ENCODE measurements around the gene ZFYVE9. TPM values are rescaled to one million over a fixed set of nuclear protein-coding genes. Genes with fewer than 3 reads are reported as not detected.
"Not testable (repeated sequence)": the region's sequence is repeated elsewhere in the genome, so short reads cannot be mapped to it uniquely, and the experiment has no call there.

Gene ZFYVE9, protein sequence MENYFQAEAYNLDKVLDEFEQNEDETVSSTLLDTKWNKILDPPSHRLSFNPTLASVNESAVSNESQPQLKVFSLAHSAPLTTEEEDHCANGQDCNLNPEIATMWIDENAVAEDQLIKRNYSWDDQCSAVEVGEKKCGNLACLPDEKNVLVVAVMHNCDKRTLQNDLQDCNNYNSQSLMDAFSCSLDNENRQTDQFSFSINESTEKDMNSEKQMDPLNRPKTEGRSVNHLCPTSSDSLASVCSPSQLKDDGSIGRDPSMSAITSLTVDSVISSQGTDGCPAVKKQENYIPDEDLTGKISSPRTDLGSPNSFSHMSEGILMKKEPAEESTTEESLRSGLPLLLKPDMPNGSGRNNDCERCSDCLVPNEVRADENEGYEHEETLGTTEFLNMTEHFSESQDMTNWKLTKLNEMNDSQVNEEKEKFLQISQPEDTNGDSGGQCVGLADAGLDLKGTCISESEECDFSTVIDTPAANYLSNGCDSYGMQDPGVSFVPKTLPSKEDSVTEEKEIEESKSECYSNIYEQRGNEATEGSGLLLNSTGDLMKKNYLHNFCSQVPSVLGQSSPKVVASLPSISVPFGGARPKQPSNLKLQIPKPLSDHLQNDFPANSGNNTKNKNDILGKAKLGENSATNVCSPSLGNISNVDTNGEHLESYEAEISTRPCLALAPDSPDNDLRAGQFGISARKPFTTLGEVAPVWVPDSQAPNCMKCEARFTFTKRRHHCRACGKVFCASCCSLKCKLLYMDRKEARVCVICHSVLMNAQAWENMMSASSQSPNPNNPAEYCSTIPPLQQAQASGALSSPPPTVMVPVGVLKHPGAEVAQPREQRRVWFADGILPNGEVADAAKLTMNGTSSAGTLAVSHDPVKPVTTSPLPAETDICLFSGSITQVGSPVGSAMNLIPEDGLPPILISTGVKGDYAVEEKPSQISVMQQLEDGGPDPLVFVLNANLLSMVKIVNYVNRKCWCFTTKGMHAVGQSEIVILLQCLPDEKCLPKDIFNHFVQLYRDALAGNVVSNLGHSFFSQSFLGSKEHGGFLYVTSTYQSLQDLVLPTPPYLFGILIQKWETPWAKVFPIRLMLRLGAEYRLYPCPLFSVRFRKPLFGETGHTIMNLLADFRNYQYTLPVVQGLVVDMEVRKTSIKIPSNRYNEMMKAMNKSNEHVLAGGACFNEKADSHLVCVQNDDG (N-terminal part only)
- 10 to 100 TPM; 29.5 to 60.4 (median 33.2) TPM for total RNA-seq

DNA sequence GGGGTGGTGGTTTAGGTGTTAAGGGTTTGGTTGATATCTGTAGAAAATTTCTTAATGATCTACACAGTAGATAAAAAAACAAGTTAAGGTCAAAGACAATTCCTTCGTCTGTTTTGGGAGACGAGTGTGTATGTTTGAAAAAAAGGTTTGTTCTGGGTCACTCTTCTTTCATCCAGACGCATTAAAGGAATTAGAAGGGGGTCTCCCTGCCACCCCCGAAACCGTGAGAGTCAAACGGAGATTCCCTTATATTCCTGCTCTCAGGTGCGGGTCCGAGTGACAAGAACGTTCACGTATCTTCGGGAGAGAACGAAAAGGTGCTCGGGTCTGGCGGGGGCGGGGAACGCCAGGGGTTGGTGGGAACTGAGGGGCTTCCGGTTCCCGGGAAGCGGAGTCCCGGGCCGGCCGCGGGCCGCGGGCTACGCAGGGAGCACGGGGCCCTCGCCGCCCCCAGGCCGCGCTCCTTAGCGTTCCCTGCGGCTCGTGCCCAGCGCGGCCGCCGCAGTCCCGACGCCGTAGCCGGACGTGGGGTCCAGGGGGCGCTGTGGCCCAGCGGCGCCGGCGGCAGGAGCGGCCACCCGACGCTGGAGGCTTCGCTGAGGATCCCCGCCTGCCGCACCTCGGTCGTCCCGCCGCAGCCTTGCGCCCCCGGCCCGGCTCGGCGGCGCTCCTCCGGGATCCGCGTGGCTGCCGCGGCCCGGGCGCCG is at the start of gene ZFYVE9:
TSS of gene ZFYVE9 (plus strand) at position 577 of the 707 bp plus-strand sequence. CDS start 91,118 bp downstream, outside the sequence.
- peak; percentile 74 to 79 for DNase-seq (ENCODE audit: low spot score in 2 of 2)
- H3K36me3 ChIP-seq = no peaks in the 10 kb centered on the region
- peak within 1 kb of the TSS; percentile 96 for H3K27ac ChIP-seq
- peak within 1 kb of the TSS; percentile 85 for H3K4me3 ChIP-seq
- no peak for TF ChIP-seq POLR2AphosphoS5 (IDR thresholded peaks at IDR 0.05)
- TF ChIP-seq, protein P1, sequence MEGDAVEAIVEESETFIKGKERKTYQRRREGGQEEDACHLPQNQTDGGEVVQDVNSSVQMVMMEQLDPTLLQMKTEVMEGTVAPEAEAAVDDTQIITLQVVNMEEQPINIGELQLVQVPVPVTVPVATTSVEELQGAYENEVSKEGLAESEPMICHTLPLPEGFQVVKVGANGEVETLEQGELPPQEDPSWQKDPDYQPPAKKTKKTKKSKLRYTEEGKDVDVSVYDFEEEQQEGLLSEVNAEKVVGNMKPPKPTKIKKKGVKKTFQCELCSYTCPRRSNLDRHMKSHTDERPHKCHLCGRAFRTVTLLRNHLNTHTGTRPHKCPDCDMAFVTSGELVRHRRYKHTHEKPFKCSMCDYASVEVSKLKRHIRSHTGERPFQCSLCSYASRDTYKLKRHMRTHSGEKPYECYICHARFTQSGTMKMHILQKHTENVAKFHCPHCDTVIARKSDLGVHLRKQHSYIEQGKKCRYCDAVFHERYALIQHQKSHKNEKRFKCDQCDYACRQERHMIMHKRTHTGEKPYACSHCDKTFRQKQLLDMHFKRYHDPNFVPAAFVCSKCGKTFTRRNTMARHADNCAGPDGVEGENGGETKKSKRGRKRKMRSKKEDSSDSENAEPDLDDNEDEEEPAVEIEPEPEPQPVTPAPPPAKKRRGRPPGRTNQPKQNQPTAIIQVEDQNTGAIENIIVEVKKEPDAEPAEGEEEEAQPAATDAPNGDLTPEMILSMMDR (IDR thresholded peaks at IDR 0.05) = peak; percentile 62 to 81
- no peaks in the 10 kb centered on the region for H3K27me3 ChIP-seq
- under 1% methylated on average over 30 of the region's 72 CpGs for WGBS
- no peaks in the 10 kb centered on the region for H3K9me3 ChIP-seq
- H3K4me1 ChIP-seq = peaks cover 42% of the 10 kb centered on the region

DNA sequence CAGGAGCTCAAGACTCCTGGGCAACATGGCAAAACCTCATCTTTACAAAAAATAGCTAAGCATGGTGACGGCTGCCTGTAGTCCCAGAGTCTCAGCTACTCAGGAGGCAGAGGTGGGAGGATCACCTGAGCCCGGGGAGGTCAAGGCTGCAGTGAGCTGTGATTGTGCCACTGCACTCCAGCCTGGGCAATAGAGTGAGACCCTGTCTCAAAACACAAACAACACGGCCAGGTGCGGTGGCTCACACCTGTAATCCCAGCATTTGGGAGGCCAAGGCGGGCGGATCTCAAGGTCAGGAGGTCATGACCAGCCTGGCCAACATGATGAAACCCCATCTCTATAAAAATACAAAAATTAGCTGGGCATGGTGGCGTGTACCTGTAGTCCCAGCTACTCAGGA is 47.6 kb upstream of the ZFYVE9 start:
- H3K4me3 ChIP-seq; H3K27ac ChIP-seq; DNase-seq (ENCODE audit: low spot score in 2 of 2); H3K27me3 ChIP-seq; H3K4me1 ChIP-seq; H3K9me3 ChIP-seq: not testable (repeated sequence)
- 95% methylated on average over 7 of the region's 7 CpGs for WGBS
- H3K36me3 ChIP-seq = peaks cover 24% of the 10 kb centered on the region

DNA sequence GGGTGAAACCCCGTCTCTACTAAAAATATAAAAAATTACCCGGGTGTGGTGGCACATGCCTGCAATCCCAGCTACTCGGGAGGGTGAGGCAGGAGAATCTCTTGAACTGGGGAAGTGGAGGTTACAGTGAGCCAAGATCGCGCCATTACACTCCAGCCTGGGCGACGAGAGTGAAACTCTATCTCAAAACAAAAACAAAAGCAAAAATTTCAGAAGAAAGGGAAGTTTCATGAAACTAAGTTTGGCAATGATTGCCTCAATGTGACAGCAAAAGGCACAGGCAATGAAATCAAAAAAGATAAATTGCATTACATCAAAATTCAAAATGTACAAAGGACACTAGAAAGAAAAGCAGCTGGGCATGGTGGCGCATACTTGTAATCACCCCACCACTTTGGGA is 45.7 kb upstream of the ZFYVE9 start:
- H3K27ac ChIP-seq = no peak overlapping the region
- no peak overlapping the region for H3K4me3 ChIP-seq
- DNase-seq (ENCODE audit: low spot score in 2 of 2) = no peak
- no peaks in the 10 kb centered on the region for H3K4me1 ChIP-seq
- no peaks in the 10 kb centered on the region for H3K9me3 ChIP-seq
- WGBS = 76% methylated on average over 8 of the region's 8 CpGs
- TF ChIP-seq, protein P1 (IDR thresholded peaks at IDR 0.05) = no peak
- peaks cover 12% of the 10 kb centered on the region for H3K36me3 ChIP-seq
- H3K27me3 ChIP-seq = no peaks in the 10 kb centered on the region

DNA sequence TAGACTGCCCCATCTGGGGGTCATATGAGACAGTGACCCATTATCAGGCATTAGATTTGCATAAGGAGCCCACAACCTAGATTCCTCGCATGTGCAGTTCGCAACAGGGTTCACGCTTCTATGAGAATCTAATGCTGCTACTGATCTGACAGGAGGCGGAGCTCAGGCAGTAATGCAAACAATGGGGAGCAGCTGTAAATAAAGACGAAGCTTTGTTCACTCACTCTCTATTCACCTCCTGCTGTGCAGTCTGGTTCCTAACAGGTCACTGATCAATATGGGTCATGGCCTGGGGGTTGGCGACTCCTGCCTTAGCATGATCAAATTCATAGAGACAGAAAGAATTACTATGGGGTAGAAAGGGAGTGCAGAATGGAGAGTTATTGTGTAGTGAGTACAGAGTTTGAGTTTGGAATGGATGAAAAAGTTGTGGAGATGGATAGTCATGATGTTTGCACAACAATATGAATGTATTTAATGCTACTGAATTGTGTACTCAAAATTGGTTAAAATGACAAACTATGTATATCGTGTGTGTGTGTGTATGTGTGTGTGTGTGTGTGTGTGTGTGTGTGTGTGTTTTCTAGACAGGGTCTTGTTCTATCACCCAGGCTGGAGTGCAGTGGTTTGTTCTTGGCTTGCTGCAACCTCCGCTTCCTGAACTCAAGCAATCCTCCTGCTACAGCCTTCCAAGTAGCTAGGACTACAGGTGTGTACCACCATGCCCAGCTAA is 43.6 kb upstream of the ZFYVE9 start:
- TF ChIP-seq, protein P1 (IDR thresholded peaks at IDR 0.05) = no peak
- no peak for TF ChIP-seq POLR2A (IDR thresholded peaks at IDR 0.05)
- no peak for TF ChIP-seq POLR2AphosphoS5 (IDR thresholded peaks at IDR 0.05)
- TF ChIP-seq EP300 (IDR thresholded peaks at IDR 0.05) = no peak
- no peak for DNase-seq (ENCODE audit: low spot score in 2 of 2)
- H3K27me3 ChIP-seq = no peaks in the 10 kb centered on the region
- WGBS = 56% methylated on average over 8 of the region's 8 CpGs
- H3K4me1 ChIP-seq = no peaks in the 10 kb centered on the region
- no peak overlapping the region for H3K27ac ChIP-seq
- no peaks in the 10 kb centered on the region for H3K9me3 ChIP-seq
- no peaks in the 10 kb centered on the region for H3K36me3 ChIP-seq
- no peak overlapping the region for H3K4me3 ChIP-seq

All from suprapubic skin (tissue), 4 donors.